ENCODE results near the gene FCER1A. TPM values are rescaled to one million over a fixed set of nuclear protein-coding genes. Genes with fewer than 3 reads are reported as not detected.

Gene FCER1A
- total RNA-seq (1 to 10 TPM in 2 of 5 donors, not detected in 3; 1.1 to 5.2 TPM), polyA plus RNA-seq (1 to 10 TPM in 2 of 3 donors, not detected in 1; 1.7 to 4.7 TPM)
- long read RNA-seq, donor 1: 0 reads
- long read RNA-seq, donor 2: 0 reads
- long read RNA-seq, donor 3: 0 reads
- long read RNA-seq, donor 4: 0 reads
- long read RNA-seq, donor 5: 0 reads
- long read RNA-seq, donor 6: 0 reads
- long read RNA-seq, donor 7: 0 reads
- long read RNA-seq, donor 8: 0 reads
- long read RNA-seq, donor 9: 0 reads
- long read RNA-seq, donor 10: 0 reads

DNA sequence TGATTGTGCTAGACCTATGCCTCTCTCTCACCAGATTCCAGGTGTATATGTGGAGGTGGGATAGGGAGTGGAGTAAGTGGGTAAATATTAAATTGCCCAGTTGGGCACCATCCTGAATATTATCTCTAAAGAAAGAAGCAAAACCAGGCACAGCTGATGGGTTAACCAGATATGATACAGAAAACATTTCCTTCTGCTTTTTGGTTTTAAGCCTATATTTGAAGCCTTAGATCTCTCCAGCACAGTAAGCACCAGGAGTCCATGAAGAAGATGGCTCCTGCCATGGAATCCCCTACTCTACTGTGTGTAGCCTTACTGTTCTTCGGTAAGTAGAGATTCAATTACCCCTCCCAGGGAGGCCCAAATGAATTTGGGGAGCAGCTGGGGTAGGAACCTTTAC lies at the start of gene FCER1A:
TSS of gene FCER1A (plus strand) at position 242 of the 400 bp plus-strand sequence. CDS start at position 271, 29 bp downstream.
- H3K4me3 ChIP-seq: no peak within 1 kb of the TSS
- DNase-seq: no peak
- no peaks in the 10 kb centered on the region for H3K27me3 ChIP-seq
- TF ChIP-seq, protein P1, sequence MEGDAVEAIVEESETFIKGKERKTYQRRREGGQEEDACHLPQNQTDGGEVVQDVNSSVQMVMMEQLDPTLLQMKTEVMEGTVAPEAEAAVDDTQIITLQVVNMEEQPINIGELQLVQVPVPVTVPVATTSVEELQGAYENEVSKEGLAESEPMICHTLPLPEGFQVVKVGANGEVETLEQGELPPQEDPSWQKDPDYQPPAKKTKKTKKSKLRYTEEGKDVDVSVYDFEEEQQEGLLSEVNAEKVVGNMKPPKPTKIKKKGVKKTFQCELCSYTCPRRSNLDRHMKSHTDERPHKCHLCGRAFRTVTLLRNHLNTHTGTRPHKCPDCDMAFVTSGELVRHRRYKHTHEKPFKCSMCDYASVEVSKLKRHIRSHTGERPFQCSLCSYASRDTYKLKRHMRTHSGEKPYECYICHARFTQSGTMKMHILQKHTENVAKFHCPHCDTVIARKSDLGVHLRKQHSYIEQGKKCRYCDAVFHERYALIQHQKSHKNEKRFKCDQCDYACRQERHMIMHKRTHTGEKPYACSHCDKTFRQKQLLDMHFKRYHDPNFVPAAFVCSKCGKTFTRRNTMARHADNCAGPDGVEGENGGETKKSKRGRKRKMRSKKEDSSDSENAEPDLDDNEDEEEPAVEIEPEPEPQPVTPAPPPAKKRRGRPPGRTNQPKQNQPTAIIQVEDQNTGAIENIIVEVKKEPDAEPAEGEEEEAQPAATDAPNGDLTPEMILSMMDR (IDR thresholded peaks at IDR 0.05): no peak
- TF ChIP-seq POLR2A (IDR thresholded peaks at IDR 0.05) (no peak), EP300 (IDR thresholded peaks at IDR 0.05) (no peak), POLR2AphosphoS5 (IDR thresholded peaks at IDR 0.05) (no peak)
- intact Hi-C loops (cut with DNase I; ENCODE audit: low total_unique reads): no loop called here
- no peaks in the 10 kb centered on the region for H3K36me3 ChIP-seq
- no peaks in the 10 kb centered on the region for H3K4me1 ChIP-seq
- no peaks in the 10 kb centered on the region for H3K9me3 ChIP-seq
- 75 to 100% (median 89%) methylated on average over 1 of the region's 1 CpG for WGBS, 5 donors
- H3K27ac ChIP-seq: no peak within 1 kb of the TSS

GRCh38 chr1:159261311-159261710 lies 40.8 kb upstream of the FCER1A start:
- Histone ChIP-seq H3K27me3 (peaks cover 0 to 2% (median 0%) of the 10 kb centered on the region in 3 donors), H3K36me3 (no peaks in the 10 kb centered on the region), H3K4me1 (no peaks in the 10 kb centered on the region), H3K4me3 (no peak overlapping the region), H3K9me3 (peaks cover 0 to 6% (median 4%) of the 10 kb centered on the region in 4 donors), H3K27ac (no peak overlapping the region)
- intact Hi-C loops (cut with DNase I; ENCODE audit: low total_unique reads): no loop called here
- TF ChIP-seq, protein P1 (IDR thresholded peaks at IDR 0.05): no peak
- TF ChIP-seq EP300 (IDR thresholded peaks at IDR 0.05) (no peak), POLR2A (IDR thresholded peaks at IDR 0.05) (no peak)
- DNase-seq: no peak

- no peak overlapping the region for H3K27ac ChIP-seq
- 77 to 88% (median 80%) methylated on average over 2 of the region's 2 CpGs for whole genome bisulfite sequencing, 5 donors
- H3K9me3 ChIP-seq: no peaks in the 10 kb centered on the region
- no peak for DNase-seq
- H3K4me3 ChIP-seq: no peak overlapping the region
- TF ChIP-seq, protein P1 (IDR thresholded peaks at IDR 0.05): no peak
- TF ChIP-seq EP300 (IDR thresholded peaks at IDR 0.05) (no peak), POLR2A (IDR thresholded peaks at IDR 0.05) (no peak)
- H3K4me1 ChIP-seq: no peaks in the 10 kb centered on the region
- no peaks in the 10 kb centered on the region for H3K36me3 ChIP-seq
- peaks cover 0 to 3% (median 0%) of the 10 kb centered on the region in 3 donors for H3K27me3 ChIP-seq
- intact Hi-C loops (cut with DNase I; ENCODE audit: low total_unique reads): no loop called here
These were observed 40.2 kb upstream of the FCER1A start for GRCh38 chr1:159261721-159262494.

DNA sequence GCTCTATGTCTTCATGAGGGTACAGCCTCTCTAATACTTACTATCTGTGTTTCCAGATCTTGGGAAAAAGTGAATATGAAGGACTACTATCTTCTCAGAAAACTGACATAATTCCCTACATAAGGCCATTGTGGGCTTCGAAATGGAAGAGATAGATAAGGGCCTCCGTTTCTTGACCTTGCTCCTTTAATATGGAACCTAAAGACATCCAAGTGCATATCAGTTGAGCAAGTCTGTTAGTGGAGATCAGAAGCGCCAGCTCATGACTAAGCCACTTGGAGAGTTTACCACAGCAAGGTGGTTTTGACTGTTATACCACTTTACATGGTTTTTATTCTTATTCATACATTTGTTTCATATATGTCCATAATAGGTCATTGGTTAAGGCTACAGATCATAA lies 35.3 kb upstream of the FCER1A start:
- no peaks in the 10 kb centered on the region for H3K9me3 ChIP-seq
- H3K4me3 ChIP-seq: no peak overlapping the region
- peaks cover 0 to 3% (median 0%) of the 10 kb centered on the region in 3 donors for H3K27me3 ChIP-seq
- TF ChIP-seq POLR2AphosphoS5 (IDR thresholded peaks at IDR 0.05) (no peak), POLR2A (IDR thresholded peaks at IDR 0.05) (no peak), EP300 (IDR thresholded peaks at IDR 0.05) (no peak)
- TF ChIP-seq, protein P1 (IDR thresholded peaks at IDR 0.05): no peak
- no peaks in the 10 kb centered on the region for H3K36me3 ChIP-seq
- H3K4me1 ChIP-seq: no peaks in the 10 kb centered on the region
- 69 to 83% (median 74%) methylated on average over 3 of the region's 3 CpGs for WGBS, 5 donors
- no peak overlapping the region for H3K27ac ChIP-seq
- no peak for DNase-seq
- intact Hi-C loops (cut with DNase I; ENCODE audit: low total_unique reads): no loop called here
